HS-5 (cell line): ENCODE data around the gene EPN3.

ENCODE experiments used
- DNase-seq: peaks from one replicate; pipeline ENCODE4 v3.0.0-alpha.2; 2012; ENCODE audit warnings: low read depth

EPN3 gene

GRCh38 chr17:50569592-50569991 is 37.1 kb downstream of the EPN3 start:
- DNase-seq = no peak

- DNase-seq = no peak
Measured at GRCh38 chr17:50570032-50570431, 37.5 kb downstream of the EPN3 start.

- DNase-seq = no peak
Measured at GRCh38 chr17:50570528-50570927, 38.0 kb downstream of the EPN3 start.

GRCh38 chr17:50571681-50572080 is 39.1 kb downstream of the EPN3 start:
- no peak for DNase-seq

GRCh38 chr17:50572541-50572940 is 40.0 kb downstream of the EPN3 start:
- no peak for DNase-seq

GRCh38 chr17:50573866-50574611 is 41.5 kb downstream of the EPN3 start:
- DNase-seq = no peak

GRCh38 chr17:50575581-50576210 is 43.2 kb downstream of the EPN3 start:
- no peak for DNase-seq

- no peak for DNase-seq
Measured at GRCh38 chr17:50576864-50577263, 44.3 kb downstream of the EPN3 start.

GRCh38 chr17:50577451-50577954 is 45.0 kb downstream of the EPN3 start:
- no peak for DNase-seq

GRCh38 chr17:50578173-50578572 is 45.6 kb downstream of the EPN3 start:
- DNase-seq = no peak

GRCh38 chr17:50579399-50579798 is 46.9 kb downstream of the EPN3 start:
- DNase-seq = no peak

- DNase-seq = no peak
Measured at GRCh38 chr17:50580646-50581045, 48.1 kb downstream of the EPN3 start.

GRCh38 chr17:50581316-50581715 is 48.8 kb downstream of the EPN3 start:
- DNase-seq = no peak

- no peak for DNase-seq
Measured at GRCh38 chr17:50582741-50583140, 50.2 kb downstream of the EPN3 start.

GRCh38 chr17:50583641-50584040 is 51.1 kb downstream of the EPN3 start:
- DNase-seq = no peak

GRCh38 chr17:50584116-50584515 is 51.6 kb downstream of the EPN3 start:
- DNase-seq = no peak

GRCh38 chr17:50584749-50585148 is 52.2 kb downstream of the EPN3 start:
- no peak for DNase-seq

GRCh38 chr17:50585346-50585745 is 52.8 kb downstream of the EPN3 start:
- DNase-seq = no peak

- no peak for DNase-seq
Measured at GRCh38 chr17:50585891-50586290, 53.4 kb downstream of the EPN3 start.

GRCh38 chr17:50586421-50587247 is 54.1 kb downstream of the EPN3 start:
- no peak for DNase-seq

GRCh38 chr17:50587571-50587970 is 55.0 kb downstream of the EPN3 start:
- DNase-seq = no peak

- no peak for DNase-seq
Measured at GRCh38 chr17:50588391-50589049, 56.0 kb downstream of the EPN3 start.
